Central memory CD8-positive, alpha-beta T cell (primary cell): ENCODE measurements around the gene KIRREL3.

ENCODE experiments used
- ATAC-seq: fragments of 150-1000 bp; cut with Tn5 transposase; replicated peaks from 2 replicates; pipeline ENCODE4 v1.10.0; 2022; ENCODE audit warnings: mild to moderate bottlenecking, moderate FRiP score, moderate number of reproducible peaks; ENCODE audit not compliant: poor library complexity, severe bottlenecking; ENCODE audit errors: extremely low read depth
- DNase-seq, 2 donors: peaks; one replicate each; pipeline ENCODE4 v3.0.0; 2021; ENCODE audit warnings: low spot score in 2 of 2
- H3K27ac Mint-ChIP-seq: one replicate; pipeline ENCODE4 v1.8.0; 2022; ENCODE audit warnings: low read depth, mild to moderate bottlenecking, moderate library complexity, mixed read lengths
- H3K27me3 Mint-ChIP-seq: one replicate; pipeline ENCODE4 v1.8.0; 2022; ENCODE audit warnings: mixed read lengths
- H3K36me3 Mint-ChIP-seq: one replicate; pipeline ENCODE4 v1.8.0; 2022; ENCODE audit warnings: mild to moderate bottlenecking, moderate library complexity, mixed read lengths; ENCODE audit not compliant: insufficient read depth
- H3K4me1 Mint-ChIP-seq: one replicate; pipeline ENCODE4 v1.8.0; 2022; ENCODE audit warnings: mixed read lengths
- H3K4me3 Mint-ChIP-seq: one replicate; pipeline ENCODE4 v1.8.0; 2022; ENCODE audit warnings: mild to moderate bottlenecking, moderate library complexity, mixed read lengths
- H3K9me3 Mint-ChIP-seq: one replicate; pipeline ENCODE4 v1.8.0; 2022; ENCODE audit warnings: mixed read lengths

Gene KIRREL3

DNA sequence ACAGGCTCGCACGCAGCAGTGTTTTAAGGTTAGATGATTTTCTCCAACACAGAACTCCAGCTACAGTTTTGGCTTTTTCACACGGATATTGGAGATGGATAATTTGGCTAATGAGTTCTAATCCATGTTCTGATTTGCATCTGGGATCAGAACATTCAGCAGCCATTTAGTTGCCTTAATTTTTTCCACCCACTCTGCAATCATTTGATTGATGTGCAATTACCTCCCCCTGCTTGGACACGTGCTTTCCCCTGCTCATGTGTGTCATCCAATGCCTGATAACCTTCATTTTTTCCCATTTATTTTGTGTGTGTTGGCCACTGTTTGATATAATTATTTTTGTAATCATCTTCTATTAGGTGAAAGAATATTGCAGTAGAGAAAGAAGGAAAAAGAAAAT lies 387.3 kb downstream of the KIRREL3 start:
- no peak overlapping the region for H3K27ac Mint-ChIP-seq

GRCh38 chr11:126612671-126613070 lies 387.9 kb downstream of the KIRREL3 start:
- no peak for DNase-seq
- no peak overlapping the region for H3K27ac Mint-ChIP-seq
- H3K9me3 Mint-ChIP-seq: no peaks in the 10 kb centered on the region
- H3K36me3 Mint-ChIP-seq: no peaks in the 10 kb centered on the region
- peaks cover 30% of the 10 kb centered on the region for H3K27me3 Mint-ChIP-seq
- ATAC-seq: no peak
- no peaks in the 10 kb centered on the region for H3K4me1 Mint-ChIP-seq
- H3K4me3 Mint-ChIP-seq: no peak overlapping the region

More for the DNA sequence above, 387.3 kb downstream of the KIRREL3 start:
- H3K36me3 Mint-ChIP-seq: no peaks in the 10 kb centered on the region
- ATAC-seq: no peak
- H3K4me3 Mint-ChIP-seq: no peak overlapping the region
- no peaks in the 10 kb centered on the region for H3K9me3 Mint-ChIP-seq
- peaks cover 30% of the 10 kb centered on the region for H3K27me3 Mint-ChIP-seq
- DNase-seq: no peak
- H3K4me1 Mint-ChIP-seq: no peaks in the 10 kb centered on the region

GRCh38 chr11:126611438-126611837 lies 389.1 kb downstream of the KIRREL3 start:
- no peak for DNase-seq
- Mint-ChIP-seq H3K27me3 (peaks cover 39% of the 10 kb centered on the region), H3K36me3 (no peaks in the 10 kb centered on the region), H3K4me1 (peaks cover 4% of the 10 kb centered on the region), H3K27ac (no peak overlapping the region), H3K9me3 (no peaks in the 10 kb centered on the region), H3K4me3 (no peak overlapping the region)
- no peak for ATAC-seq

DNA sequence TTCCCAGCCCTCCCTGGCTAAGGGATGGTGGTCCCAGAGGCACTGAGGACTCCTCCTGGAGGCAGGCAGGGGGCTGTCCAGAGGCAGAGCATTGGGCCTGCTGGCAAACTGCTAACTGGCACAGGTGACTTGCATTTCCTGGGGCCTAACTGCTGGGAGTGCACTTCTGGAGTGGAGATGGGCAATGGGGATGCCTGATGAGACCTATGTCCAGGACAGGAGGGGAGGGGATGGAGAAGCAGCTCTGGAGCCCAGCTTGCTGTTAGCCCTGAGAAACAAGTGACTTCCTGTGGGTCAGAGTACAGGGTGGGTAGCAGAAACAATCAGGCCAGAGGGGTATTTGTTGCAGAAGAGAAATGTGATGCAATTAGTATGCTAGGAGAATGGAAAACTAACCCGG lies 391.9 kb downstream of the KIRREL3 start:
- no peaks in the 10 kb centered on the region for H3K36me3 Mint-ChIP-seq
- no peak for ATAC-seq
- no peaks in the 10 kb centered on the region for H3K9me3 Mint-ChIP-seq
- peaks cover 40% of the 10 kb centered on the region for H3K27me3 Mint-ChIP-seq
- DNase-seq: no peak
- no peak overlapping the region for H3K27ac Mint-ChIP-seq
- H3K4me1 Mint-ChIP-seq: peaks cover 4% of the 10 kb centered on the region
- H3K4me3 Mint-ChIP-seq: no peak overlapping the region

DNA sequence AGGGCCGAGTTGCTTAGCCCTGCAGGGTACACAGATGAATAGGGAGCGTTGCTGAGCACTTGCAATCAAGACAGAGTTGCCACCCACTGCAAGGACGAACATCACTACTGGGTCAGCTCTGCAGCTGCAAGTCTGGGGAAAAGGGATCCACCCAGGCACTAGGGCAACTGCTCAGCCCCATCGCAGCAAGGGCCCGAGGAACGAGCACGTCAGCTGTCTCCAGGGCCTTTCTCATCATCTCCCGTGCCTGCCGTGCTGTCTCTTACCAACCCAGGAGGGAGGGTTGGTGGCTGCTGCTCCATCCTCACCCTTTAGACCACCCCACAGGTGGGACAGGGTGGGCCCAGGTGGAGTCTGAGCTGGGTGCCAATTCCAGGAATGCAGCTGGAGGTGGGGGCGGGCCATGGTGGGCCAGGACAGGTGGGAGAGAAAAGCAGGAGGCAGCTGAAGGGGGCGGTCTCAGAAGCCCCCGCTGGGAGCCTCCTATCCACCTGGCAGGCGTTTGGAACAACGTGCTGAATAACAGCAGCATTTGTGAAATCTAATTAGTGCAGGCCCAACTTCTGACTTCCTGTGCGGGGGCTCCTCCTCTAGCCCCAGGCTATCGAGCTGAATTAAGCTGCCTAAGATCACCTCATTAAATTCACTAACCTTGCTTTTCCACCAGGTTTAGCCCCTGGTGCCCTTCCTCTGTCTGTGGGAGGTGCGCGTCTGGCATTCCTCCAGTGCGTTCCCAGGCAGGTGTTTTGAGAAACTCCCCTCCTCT lies 392.6 kb downstream of the KIRREL3 start:
- Mint-ChIP-seq H3K9me3 (no peaks in the 10 kb centered on the region), H3K36me3 (no peaks in the 10 kb centered on the region), H3K4me3 (no peak overlapping the region), H3K27me3 (peaks cover 40% of the 10 kb centered on the region), H3K4me1 (peaks cover 4% of the 10 kb centered on the region), H3K27ac (no peak overlapping the region)
- ATAC-seq: no peak
- no peak for DNase-seq

DNA sequence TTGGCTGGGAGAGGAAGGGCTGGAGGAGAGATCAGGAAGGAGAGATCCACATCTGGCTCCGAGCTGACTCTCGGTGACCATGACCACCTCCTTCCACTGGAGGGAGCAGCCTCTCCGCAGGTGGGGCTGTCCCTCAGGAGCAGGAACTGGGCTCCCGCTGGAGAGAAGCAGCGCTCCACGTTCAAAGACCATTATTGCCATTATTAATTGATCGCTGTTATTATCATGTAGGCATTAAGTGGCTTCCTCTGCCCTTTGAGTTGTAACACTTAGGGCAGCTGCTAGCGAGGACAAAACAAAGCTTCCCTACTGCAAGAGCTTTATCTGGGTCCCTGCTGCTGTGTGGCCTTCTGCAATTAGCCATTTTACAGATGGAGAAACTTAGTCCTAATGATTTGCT lies 393.2 kb downstream of the KIRREL3 start:
- Mint-ChIP-seq H3K36me3 (no peaks in the 10 kb centered on the region), H3K9me3 (no peaks in the 10 kb centered on the region), H3K27me3 (peaks cover 46% of the 10 kb centered on the region), H3K4me3 (no peak overlapping the region), H3K27ac (no peak overlapping the region), H3K4me1 (peaks cover 4% of the 10 kb centered on the region)
- ATAC-seq (no peak), DNase-seq (no peak)

GRCh38 chr11:126606484-126606883 lies 394.1 kb downstream of the KIRREL3 start:
- no peak overlapping the region for H3K4me3 Mint-ChIP-seq
- no peak overlapping the region for H3K27ac Mint-ChIP-seq
- no peaks in the 10 kb centered on the region for H3K36me3 Mint-ChIP-seq
- no peaks in the 10 kb centered on the region for H3K9me3 Mint-ChIP-seq
- ATAC-seq: no peak
- DNase-seq: no peak
- H3K27me3 Mint-ChIP-seq: peaks cover 55% of the 10 kb centered on the region
- peaks cover 4% of the 10 kb centered on the region for H3K4me1 Mint-ChIP-seq

GRCh38 chr11:126604461-126604860 lies 396.1 kb downstream of the KIRREL3 start:
- DNase-seq (no peak), ATAC-seq (no peak)
- Mint-ChIP-seq H3K27me3 (peaks cover 75% of the 10 kb centered on the region), H3K9me3 (no peaks in the 10 kb centered on the region), H3K4me3 (no peak overlapping the region), H3K36me3 (no peaks in the 10 kb centered on the region), H3K27ac (no peak overlapping the region), H3K4me1 (peaks cover 4% of the 10 kb centered on the region)

DNA sequence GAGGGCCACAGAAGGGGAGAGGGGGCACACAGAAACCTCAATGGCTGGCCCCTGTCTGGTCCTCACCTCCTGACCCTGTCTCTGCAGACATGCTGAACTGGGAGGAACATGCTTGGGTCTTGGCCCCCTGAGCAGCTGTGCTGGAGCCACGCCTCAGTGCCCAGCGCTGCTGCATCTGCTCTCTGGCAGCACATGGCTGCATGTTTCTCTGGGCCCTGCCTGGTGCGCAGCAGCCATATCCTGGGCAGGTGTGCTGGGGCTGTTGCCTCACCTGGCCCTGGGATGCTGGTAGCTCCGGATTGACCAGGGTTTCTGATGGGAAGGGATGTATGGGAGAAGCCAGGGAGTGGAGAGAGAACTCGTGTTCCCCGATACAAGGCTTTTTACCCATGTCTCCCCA lies 397.1 kb downstream of the KIRREL3 start:
- Mint-ChIP-seq H3K27ac (no peak overlapping the region), H3K36me3 (no peaks in the 10 kb centered on the region), H3K9me3 (no peaks in the 10 kb centered on the region), H3K27me3 (peaks cover 85% of the 10 kb centered on the region), H3K4me1 (peaks cover 4% of the 10 kb centered on the region), H3K4me3 (no peak overlapping the region)
- no peak for ATAC-seq
- DNase-seq: no peak

GRCh38 chr11:126602993-126603392 lies 397.6 kb downstream of the KIRREL3 start:
- DNase-seq (no peak), ATAC-seq (no peak)
- H3K27me3 Mint-ChIP-seq: peaks cover 85% of the 10 kb centered on the region
- no peak overlapping the region for H3K27ac Mint-ChIP-seq
- no peaks in the 10 kb centered on the region for H3K36me3 Mint-ChIP-seq
- no peaks in the 10 kb centered on the region for H3K9me3 Mint-ChIP-seq
- H3K4me1 Mint-ChIP-seq: peaks cover 4% of the 10 kb centered on the region
- H3K4me3 Mint-ChIP-seq: no peak overlapping the region

DNA sequence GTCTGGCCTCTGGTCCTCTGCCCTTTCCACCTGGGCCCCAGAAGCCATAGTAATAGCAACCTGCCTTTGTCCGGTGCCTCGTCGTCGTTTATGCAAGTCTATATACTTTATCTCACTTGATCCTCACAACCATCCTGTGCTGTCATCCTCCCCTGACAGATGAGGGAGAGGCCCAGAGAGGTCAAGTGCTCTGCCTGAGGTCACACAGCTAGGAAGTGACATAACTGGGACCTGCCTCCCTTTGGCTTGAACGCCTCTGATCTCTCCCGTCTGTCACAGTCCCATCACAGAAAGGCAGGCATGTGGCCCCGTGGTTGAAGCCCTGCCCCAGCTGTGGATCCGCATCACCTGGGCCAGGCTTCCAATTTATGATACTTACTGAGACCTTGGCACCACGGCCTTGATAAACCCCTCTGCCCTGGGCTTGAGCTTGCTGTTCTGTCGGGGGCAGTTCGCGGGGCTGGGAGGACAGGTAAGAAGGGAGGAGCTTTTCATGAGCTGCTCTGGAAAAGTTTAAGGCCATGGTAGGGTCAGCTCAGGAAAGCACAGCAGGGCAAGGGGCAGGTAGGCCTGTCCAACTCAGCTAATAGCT lies 398.1 kb downstream of the KIRREL3 start:
- Mint-ChIP-seq H3K9me3 (no peaks in the 10 kb centered on the region), H3K27me3 (peaks cover 85% of the 10 kb centered on the region), H3K4me3 (no peak overlapping the region), H3K27ac (no peak overlapping the region), H3K4me1 (peaks cover 4% of the 10 kb centered on the region), H3K36me3 (no peaks in the 10 kb centered on the region)
- DNase-seq (no peak), ATAC-seq (no peak)

DNA sequence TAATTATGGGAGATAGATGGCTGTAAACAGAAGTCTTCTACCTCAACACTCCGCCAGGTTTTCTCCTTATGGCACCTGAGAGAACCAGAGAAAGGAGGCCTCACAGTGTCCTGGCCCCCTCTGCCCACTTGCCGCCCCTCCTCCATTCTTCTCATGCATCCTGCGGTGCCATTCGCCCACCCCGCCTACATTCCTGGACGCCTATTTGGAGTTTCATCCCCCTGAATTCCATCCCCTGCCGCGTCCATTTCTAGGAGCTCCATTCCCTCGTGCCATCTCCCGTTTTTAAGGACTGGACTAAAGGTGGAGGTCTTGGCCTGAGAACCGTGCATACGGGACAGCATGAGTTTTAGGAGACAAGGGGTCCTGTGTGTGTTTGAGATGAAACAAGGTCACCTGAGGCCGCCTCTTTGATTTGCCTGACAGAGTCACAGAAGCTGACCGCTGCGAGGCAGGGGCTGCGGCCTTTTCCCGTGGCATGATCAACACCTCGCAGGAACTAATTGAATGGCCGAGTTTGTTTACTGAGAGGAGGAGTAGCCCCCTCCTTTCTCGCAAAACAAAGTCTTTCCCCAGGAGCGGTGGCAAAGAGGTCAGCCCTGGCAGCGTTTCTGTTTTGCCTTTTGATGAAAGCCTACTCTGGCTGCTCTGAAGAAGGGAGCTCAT lies 398.9 kb downstream of the KIRREL3 start:
- ATAC-seq: no peak
- H3K27ac Mint-ChIP-seq: no peak overlapping the region
- H3K9me3 Mint-ChIP-seq: no peaks in the 10 kb centered on the region
- H3K27me3 Mint-ChIP-seq: peaks cover 78% of the 10 kb centered on the region
- DNase-seq: no peak
- H3K4me3 Mint-ChIP-seq: no peak overlapping the region
- no peaks in the 10 kb centered on the region for H3K36me3 Mint-ChIP-seq
- H3K4me1 Mint-ChIP-seq: no peaks in the 10 kb centered on the region

GRCh38 chr11:126601136-126601535 lies 399.4 kb downstream of the KIRREL3 start:
- no peaks in the 10 kb centered on the region for H3K9me3 Mint-ChIP-seq
- H3K27ac Mint-ChIP-seq: no peak overlapping the region
- no peaks in the 10 kb centered on the region for H3K36me3 Mint-ChIP-seq

More at GRCh38 chr11:126601136-126601535, 399.4 kb downstream of the KIRREL3 start:
- DNase-seq (no peak), ATAC-seq (no peak)
- H3K27me3 Mint-ChIP-seq: peaks cover 72% of the 10 kb centered on the region
- H3K4me1 Mint-ChIP-seq: no peaks in the 10 kb centered on the region
- no peak overlapping the region for H3K4me3 Mint-ChIP-seq
